HT1080 (cell line): Measurements from ENCODE around the gene GNAT3. TPM values are rescaled to one million over a fixed set of nuclear protein-coding genes. Genes with fewer than 3 reads are reported as not detected.

Experiments
- DNase-seq: peaks from one replicate; pipeline ENCODE4 v3.0.0-alpha.2; 2015; ENCODE audit warnings: low read depth
- total RNA-seq: library from RNA; depleted of rRNA; stranded (reverse); fragments of >200 nt; shearing (Covaris generic); gene quantifications from 2 replicates; pipeline ENCODE4 v1.2.3, GENCODE V29; 2014

The GNAT3 gene
- total RNA-seq, 1 experiment from 2014 or later = not detected

DNA sequence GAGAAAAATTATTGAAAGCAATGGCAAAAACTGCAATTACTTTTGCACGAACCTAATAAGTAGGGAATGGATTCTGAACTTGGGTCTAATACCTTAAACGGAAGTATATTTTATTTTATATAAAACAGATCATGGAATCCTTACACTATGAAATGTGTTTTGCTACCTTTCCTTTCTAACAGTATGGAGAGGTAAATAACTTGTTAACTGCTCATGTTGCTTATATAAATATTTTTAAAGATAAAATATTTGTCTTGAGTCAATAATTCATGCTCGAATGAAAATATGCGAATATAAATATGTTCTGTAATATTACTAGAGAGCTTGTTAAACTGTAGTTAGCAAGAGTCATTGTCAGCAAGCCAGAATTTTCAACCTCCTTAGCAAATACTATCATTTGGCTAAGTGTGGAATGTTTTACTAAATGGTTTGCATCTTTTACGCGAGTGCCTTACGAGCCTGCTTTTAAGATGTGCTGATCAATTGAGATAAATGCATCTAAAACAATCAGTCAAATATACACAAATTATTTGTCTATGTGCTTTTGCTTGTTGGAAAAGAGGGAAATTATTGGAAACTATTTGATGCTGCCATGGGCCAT, 5.9 kb downstream of the GNAT3 start:
- no peak for DNase-seq

- DNase-seq = no peak
Observed at GRCh38 chr7:80500325-80500724, 11.5 kb downstream of the GNAT3 start.

DNA sequence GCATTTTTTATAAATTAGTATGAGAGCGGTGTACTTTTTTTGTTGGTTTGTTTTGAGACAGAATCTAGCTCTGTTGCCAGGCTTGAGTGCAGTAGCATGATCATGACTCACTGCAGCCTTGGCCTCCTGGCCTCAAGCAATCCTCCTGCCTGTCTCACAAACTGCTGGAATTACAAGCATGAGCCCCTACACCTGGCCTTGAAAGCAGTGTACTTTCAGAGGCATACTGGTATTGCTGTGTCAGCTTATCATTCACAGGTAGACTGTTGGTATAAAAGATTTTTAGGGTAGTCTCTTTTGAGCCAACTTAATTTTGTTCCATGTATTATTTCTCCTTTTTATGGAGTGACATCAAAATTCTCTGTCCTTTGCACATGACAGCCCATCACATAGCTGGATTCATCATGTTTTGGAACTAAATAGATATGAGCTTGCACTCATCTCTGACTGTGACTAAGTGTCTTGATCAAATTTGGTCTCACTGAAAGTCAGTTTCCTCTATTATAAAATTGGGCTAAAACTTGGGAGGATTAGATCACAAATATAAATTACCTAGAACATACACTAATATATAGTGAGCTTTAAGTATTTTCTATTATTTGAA, 12.4 kb downstream of the GNAT3 start:
- DNase-seq = peak; percentile 87

DNA sequence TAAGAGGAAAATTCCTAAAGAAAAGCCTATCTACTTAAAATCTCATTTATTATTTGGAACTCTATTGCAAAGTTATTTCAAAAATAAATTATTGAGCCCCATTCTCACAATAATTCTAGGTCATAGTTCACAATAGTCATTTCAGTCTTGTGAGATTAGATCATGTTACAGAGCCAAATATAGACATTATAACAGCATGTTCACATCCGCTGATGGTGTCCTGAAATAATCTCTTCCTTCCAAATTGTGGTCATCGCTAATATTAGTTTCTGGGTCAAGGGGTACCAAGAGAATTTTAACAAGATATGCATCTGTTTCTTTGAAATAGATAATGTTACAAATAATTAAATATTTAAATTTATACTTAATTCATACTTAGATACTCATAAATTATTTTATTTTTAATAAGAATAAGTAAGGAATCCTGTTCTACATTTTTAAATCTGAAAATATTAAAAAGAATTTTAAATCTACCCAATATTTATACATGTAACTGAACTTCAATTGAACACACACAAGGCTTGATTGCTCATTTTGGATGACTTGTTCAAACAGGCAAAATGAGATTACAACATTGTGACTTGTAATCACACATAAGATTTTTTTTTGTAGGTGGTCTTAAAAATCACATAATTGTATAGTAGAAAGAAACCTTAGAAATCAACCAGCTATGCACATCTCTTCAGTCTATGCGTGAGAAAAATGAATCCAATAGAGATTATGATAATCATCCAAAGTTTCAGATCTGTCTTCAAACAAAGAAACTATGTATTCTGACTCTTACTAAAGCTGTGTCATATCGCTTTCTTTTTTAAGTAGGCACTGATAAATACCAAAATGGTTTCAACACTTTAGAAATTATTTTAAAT, 13.1 kb downstream of the GNAT3 start:
- no peak for DNase-seq

DNA sequence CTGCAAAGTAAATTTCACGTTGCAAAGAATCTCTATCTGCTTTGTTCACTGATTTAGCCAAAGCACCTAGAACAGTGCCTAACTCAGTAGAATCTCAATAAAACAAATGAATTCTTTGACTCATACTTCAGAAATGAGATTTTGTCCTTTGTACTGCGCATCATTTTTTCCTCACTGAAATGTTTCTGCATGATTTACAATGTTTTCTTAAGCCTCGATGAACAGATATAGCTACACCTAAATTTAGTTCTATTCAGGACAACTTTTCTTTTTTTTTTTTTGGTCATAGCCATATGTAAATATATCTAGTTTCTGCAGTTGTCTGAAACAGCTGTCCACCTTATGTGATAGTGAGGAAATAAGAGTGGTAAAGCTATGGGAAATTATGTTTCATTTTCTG, 15.3 kb downstream of the GNAT3 start:
- no peak for DNase-seq

- no peak for DNase-seq
Observed at GRCh38 chr7:80493121-80493849, 18.6 kb downstream of the GNAT3 start.

DNA sequence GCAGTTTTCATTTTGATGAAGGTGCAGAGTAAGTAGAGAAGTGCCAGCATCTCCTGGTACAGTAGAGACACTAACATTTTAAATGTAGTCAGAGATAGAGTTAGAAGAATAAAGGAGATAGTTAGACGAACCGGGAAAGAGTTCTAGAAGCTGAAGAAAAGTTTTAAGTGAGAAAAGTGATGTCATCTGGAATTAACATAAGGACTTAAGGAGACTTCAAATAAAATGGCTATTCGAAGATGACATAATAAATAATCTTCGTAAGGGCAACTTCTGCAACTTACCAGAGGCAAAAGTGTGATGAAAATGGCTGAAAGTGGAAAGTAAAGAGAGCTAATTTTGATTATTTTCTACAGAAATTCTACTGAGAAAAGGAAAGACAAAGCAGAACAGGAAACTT, 20.4 kb downstream of the GNAT3 start:
- no peak for DNase-seq

- no peak for DNase-seq
Observed at GRCh38 chr7:80488851-80489370, 23.0 kb downstream of the GNAT3 start.

DNA sequence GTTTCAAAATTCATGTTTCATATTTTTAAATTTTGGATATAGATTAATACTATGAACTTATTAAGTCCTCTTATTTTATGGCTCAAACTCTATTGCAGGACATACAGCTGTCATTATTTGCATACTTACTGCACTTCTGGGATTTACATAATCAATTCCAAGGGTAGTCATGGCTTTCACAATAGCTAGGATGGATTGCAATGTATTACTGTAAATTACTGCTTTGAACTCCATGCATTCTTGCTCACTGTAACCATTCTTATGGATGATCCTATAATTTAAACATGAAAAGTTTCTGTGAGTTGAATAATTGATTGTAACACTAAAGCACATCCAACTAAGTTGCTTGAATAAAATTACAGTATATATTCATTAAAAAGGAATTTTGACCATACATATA, 23.5 kb downstream of the GNAT3 start:
- DNase-seq = no peak

- no peak for DNase-seq
Observed at GRCh38 chr7:80485721-80486120, 26.1 kb downstream of the GNAT3 start.

DNA sequence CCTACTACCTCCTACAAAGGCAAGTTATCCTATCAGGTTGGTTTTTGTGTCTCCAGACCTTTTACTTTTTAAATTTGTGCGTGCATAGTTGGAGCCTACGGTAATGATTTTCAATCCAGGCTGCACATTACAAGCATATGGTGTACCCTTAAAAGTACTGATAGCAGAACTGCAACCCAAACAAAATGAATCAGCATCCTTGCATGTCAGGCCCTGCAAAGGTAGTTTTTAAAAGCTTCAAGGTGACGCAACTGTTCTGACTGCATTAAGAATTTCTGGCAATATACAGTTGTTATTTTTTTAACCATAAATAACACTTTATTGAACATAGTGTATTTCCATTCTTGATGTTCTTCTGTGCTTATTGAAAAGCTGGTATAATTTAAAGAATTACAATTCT, 28.9 kb downstream of the GNAT3 start:
- DNase-seq = no peak

GRCh38 chr7:80481196-80481884, 30.5 kb downstream of the GNAT3 start:
- DNase-seq = no peak

GRCh38 chr7:80480566-80480965, 31.3 kb downstream of the GNAT3 start:
- no peak for DNase-seq

- DNase-seq = peak; percentile 52
Observed at GRCh38 chr7:80478683-80479082, 33.2 kb downstream of the GNAT3 start.

DNA sequence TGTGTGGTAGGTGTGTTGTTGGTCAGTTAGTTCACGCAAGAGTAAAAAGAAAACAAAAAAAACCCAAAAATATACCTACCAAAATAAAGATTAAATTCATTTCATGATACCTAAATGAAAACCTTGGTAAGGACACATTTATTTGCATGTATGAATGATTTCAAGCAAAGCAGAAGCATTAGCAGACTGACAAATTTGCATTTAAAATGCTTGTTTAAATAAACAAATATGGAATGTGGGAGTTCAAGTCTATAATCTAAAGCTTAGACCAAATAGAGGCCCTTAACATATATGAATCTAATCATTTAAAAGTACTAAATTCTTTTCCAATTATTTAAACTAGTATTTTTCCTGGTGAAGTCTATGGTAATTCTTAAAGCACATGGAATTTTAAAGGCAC, 35.8 kb downstream of the GNAT3 start:
- no peak for DNase-seq

DNA sequence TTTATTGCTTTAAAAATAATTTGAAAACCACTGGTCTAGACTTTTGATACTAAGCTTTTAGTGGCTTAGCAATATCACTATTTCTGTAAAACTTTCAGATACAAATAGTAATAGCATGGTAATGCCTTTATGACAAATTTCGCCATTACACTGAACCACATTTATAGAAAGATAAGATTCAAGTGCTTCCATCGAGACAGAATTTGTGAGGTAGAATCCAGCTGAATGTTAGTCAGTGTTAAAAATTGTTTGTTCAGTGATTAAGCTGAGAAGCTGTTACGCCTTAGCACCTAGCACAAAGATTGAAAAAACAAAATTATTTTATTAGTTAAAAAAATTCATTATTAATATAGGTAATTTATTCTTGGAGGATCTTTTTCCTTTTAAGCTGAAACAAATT, 36.5 kb downstream of the GNAT3 start:
- no peak for DNase-seq

GRCh38 chr7:80473751-80474150, 38.1 kb downstream of the GNAT3 start:
- DNase-seq = no peak

GRCh38 chr7:80472491-80473200, 39.2 kb downstream of the GNAT3 start:
- no peak for DNase-seq

DNA sequence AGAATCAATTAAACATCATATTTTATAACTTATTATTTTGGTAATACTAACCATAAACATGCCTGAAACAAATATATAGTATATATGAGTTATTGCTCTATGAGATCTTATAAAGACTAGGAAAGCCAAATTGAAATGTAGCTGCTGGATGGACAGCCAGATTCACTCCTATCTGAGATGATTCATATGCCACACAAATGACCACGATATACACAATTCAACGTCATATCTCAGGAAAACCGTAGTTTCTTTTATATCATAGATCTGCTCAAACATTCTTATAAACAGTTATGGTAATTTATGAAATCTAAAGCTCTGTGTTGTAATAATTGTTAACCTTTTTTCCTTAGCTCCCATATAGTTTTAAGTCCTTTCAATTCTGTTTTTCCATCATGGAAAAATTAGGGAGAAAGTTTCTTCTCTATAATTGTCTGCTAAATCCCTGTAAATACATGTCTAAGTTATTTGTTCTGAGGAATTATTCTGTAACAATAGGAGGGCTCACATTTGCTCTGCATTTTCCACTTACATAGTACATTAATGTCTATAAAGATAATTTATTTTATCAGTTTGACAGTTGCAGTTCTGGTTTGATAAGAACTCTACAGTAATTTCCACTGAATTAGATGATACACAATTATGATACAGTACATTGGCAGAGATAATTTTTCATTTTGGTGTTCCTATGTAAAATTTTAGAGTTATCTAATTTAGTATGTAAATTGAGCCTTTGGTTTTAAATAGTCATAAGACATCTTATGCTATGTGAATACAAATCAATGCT, 42.7 kb downstream of the GNAT3 start:
- DNase-seq = no peak

- peak; percentile 5 for DNase-seq
Observed at GRCh38 chr7:80467069-80467468, 44.8 kb downstream of the GNAT3 start.
